A549 (cell line): ENCODE results near the gene RAB15. TPM values are rescaled to one million over a fixed set of nuclear protein-coding genes. Genes with fewer than 3 reads are reported as not detected.

Experiments
- ATAC-seq, 2 experiments: fragments of 200-7000 bp in 1 of 2; fragments of >200 bp in 1 of 2; cut with Nextera tagmentation in 1 of 2; cut with Tn5 transposase in 1 of 2; 3 replicates each; pipeline versions ENCODE4 v1.8.0 to v1.9.1; 2018 to 2020; ENCODE audit warnings: mild to moderate bottlenecking in 1 of 2, moderate library complexity in 1 of 2
- CTCF ChIA-PET: fragments of 300-600 bp; sonication (Branson Sonifier 250); formaldehyde crosslinking; extraction: SDS; loops from one replicate; lab custom pipeline; 2021; ENCODE audit warnings: antibody characterized with exemption, inconsistent platforms; lab: Yijun Ruan, JAX
- POLR2A ChIA-PET: fragments of 350-600 bp; formaldehyde crosslinking; extraction: SDS; loops from one replicate; lab custom pipeline; 2021; ENCODE audit warnings: antibody characterized with exemption, inconsistent platforms; lab: Yijun Ruan, JAX
- DNase-seq, 2 experiments: peaks; one replicate each; pipeline versions ENCODE4 v3.0.0 to v3.0.0-alpha.2; 2011 to 2016; ENCODE audit warnings: low read depth in 1 of 2, low spot score in 1 of 2
- FAIRE-seq: peaks from 2 replicates; lab custom pipeline; 2011; peaks lifted over from hg19 to GRCh38; lab: Jason Lieb, UNC
- H3K27ac ChIP-seq, 2 experiments: fragments of >200 bp; sonication (Bioruptor Twin); formaldehyde crosslinking; 3 replicates each; pipeline ENCODE4 v1.5.1; 2016 to 2017
- H3K4me1 ChIP-seq: fragments of >200 bp; sonication (Bioruptor Twin); formaldehyde crosslinking; 3 replicates; pipeline ENCODE4 v1.6.1; 2016
- H3K4me2 ChIP-seq: fragments of >200 bp; sonication (Bioruptor Twin); formaldehyde crosslinking; 3 replicates; pipeline ENCODE4 v1.6.1; 2016
- H3K4me3 ChIP-seq: fragments of >200 bp; sonication (Bioruptor Twin); formaldehyde crosslinking; 3 replicates; pipeline ENCODE4 v1.5.1; 2016
- H3K9me3 ChIP-seq: fragments of >200 bp; sonication (Bioruptor Twin); formaldehyde crosslinking; 3 replicates; pipeline ENCODE4 v1.6.1; 2016
- CHD2 ChIP-seq: fragments of 150-350 bp; IDR thresholded peaks from 2 replicates; pipeline ENCODE4 v1.6.1; 2014; ENCODE audit warnings: low read length; ENCODE audit not compliant: partially characterized antibody
- CTCF ChIP-seq: fragments of >200 bp; sonication (Bioruptor Twin); formaldehyde crosslinking; IDR thresholded peaks from 3 replicates; pipeline ENCODE4 v1.5.1; 2016
- EHF ChIP-seq: fragments of 250-450 bp; sonication (Bioruptor Pico); IDR thresholded peaks from 2 replicates; pipeline ENCODE4 v1.5.0; 2020; ENCODE audit warnings: mild to moderate bottlenecking
- EHMT2 ChIP-seq: fragments of 200-600 bp; sonication (generic); IDR thresholded peaks from 2 replicates; pipeline ENCODE4 v1.6.1; 2016; ENCODE audit warnings: antibody characterized with exemption, low read depth, mild to moderate bottlenecking, moderate library complexity
- FOSL2 ChIP-seq, 2 experiments: fragments of 450-650 bp in 1 of 2; fragments of >200 bp in 1 of 2; sonication (Bioruptor Twin) in 1 of 2; formaldehyde crosslinking; IDR thresholded peaks; 2 replicates each; pipeline versions ENCODE4 v1.5.0 to v1.6.1; 2016 to 2020; ENCODE audit warnings: mild to moderate bottlenecking in 1 of 2, moderate library complexity in 1 of 2
- HES2 ChIP-seq: fragments of >200 bp; sonication (Bioruptor Twin); formaldehyde crosslinking; IDR thresholded peaks from 2 replicates; pipeline ENCODE4 v1.6.1; 2016
- HMGXB4 ChIP-seq: fragments of 250-450 bp; sonication (Bioruptor Pico); IDR thresholded peaks from 2 replicates; pipeline ENCODE4 v1.5.0; 2021; ENCODE audit warnings: mild to moderate bottlenecking, moderate library complexity, borderline replicate concordance
- HOXA7 ChIP-seq: fragments of 250-450 bp; sonication (Bioruptor Pico); IDR thresholded peaks from 2 replicates; pipeline ENCODE4 v1.5.0; 2020; ENCODE audit warnings: mild to moderate bottlenecking, moderate library complexity
- HOXB13 ChIP-seq: fragments of 250-450 bp; sonication (Bioruptor Pico); IDR thresholded peaks from 2 replicates; pipeline ENCODE4 v1.5.0; 2020; ENCODE audit warnings: low read depth, mild to moderate bottlenecking, moderate library complexity
- HOXB5 ChIP-seq: fragments of 250-450 bp; sonication (Bioruptor Pico); IDR thresholded peaks from 2 replicates; pipeline ENCODE4 v1.5.0; 2020; ENCODE audit warnings: mild to moderate bottlenecking, moderate library complexity
- JUNB ChIP-seq: fragments of >200 bp; sonication (Bioruptor Twin); formaldehyde crosslinking; IDR thresholded peaks from 2 replicates; pipeline ENCODE4 v1.6.1; 2016
- MAFK ChIP-seq: fragments of 450-650 bp; IDR thresholded peaks from 2 replicates; pipeline ENCODE4 v1.6.1; 2014; ENCODE audit not compliant: partially characterized antibody
- MAZ ChIP-seq: fragments of 150-350 bp; IDR thresholded peaks from 2 replicates; pipeline ENCODE4 v1.6.1; 2014; ENCODE audit warnings: antibody characterized with exemption, low read depth, low read length, borderline replicate concordance
- PHF8 ChIP-seq: fragments of 200-600 bp; sonication (generic); IDR thresholded peaks from 2 replicates; pipeline ENCODE4 v1.6.1; 2016; ENCODE audit warnings: low read depth, mild to moderate bottlenecking, antibody characterized with exemption, moderate library complexity, borderline replicate concordance
- POLR2A ChIP-seq: IDR thresholded peaks from 2 replicates; pipeline ENCODE4 v1.6.1; 2012; ENCODE audit warnings: mild to moderate bottlenecking, low read length
- POLR2AphosphoS2 ChIP-seq: conservative IDR thresholded peaks from 2 replicates; pipeline ENCODE4 v1.6.1; 2012; ENCODE audit warnings: low read length, improper control_type of control experiment, inconsistent platforms
- RAD21 ChIP-seq, 2 experiments: fragments of >200 bp in 1 of 2; sonication (Bioruptor Twin) in 1 of 2; formaldehyde crosslinking in 1 of 2; IDR thresholded peaks in 1 of 2; conservative IDR thresholded peaks in 1 of 2; 2 replicates in 1 of 2; 3 replicates in 1 of 2; pipeline ENCODE4 v1.6.1; 2012 to 2018; ENCODE audit warnings: inconsistent platforms in 1 of 2
- REST ChIP-seq: fragments of 200-600 bp; sonication (generic); IDR thresholded peaks from 2 replicates; pipeline ENCODE4 v1.6.1; 2016; ENCODE audit warnings: antibody characterized with exemption, mild to moderate bottlenecking, moderate library complexity
- TFCP2L1 ChIP-seq: fragments of 250-450 bp; sonication (Bioruptor Pico); IDR thresholded peaks from 2 replicates; pipeline ENCODE4 v1.5.0; 2021; ENCODE audit warnings: mild to moderate bottlenecking
- ZC3H11A ChIP-seq: fragments of 450-650 bp; IDR thresholded peaks from 2 replicates; pipeline ENCODE4 v1.6.1; 2014; ENCODE audit warnings: antibody characterized with exemption, mild to moderate bottlenecking
- ZFP36 ChIP-seq: fragments of 450-650 bp; IDR thresholded peaks from 2 replicates; pipeline ENCODE4 v1.6.1; 2014; ENCODE audit warnings: borderline replicate concordance; ENCODE audit not compliant: partially characterized antibody
- ZNF302 ChIP-seq: fragments of 250-450 bp; sonication (Bioruptor Pico); IDR thresholded peaks from 2 replicates; pipeline ENCODE4 v1.9.0; 2021; ENCODE audit warnings: inconsistent platforms, mild to moderate bottlenecking, moderate library complexity
- ZSCAN20 ChIP-seq: fragments of 250-450 bp; sonication (Bioruptor Pico); IDR thresholded peaks from 2 replicates; pipeline ENCODE4 v1.8.0; 2022; ENCODE audit warnings: mild to moderate bottlenecking, moderate library complexity
- WGBS: methylation state at CpG from one replicate; pipeline ENCODE4 v1.1.6; 2017; ENCODE audit errors: missing lambda C conversion rate; 5-methylcytosine and 5-hydroxymethylcytosine counted together
- polyA plus RNA-seq, 4 experiments: library from polyadenylated mRNA; depleted of rRNA in 3 of 4; stranded (reverse); fragments of >200 nt; fragmentation: RNase III in 1 of 4; extraction: RNeasy Plus Mini Kit Qiagen cat#74134 plus additional on column Dnase treatment in 1 of 4; gene quantifications; 2 replicates in 3 of 4; 3 replicates in 1 of 4; pipeline ENCODE4 v1.2.3, GENCODE V29; 2011 to 2017

RAB15 gene
- polyA plus RNA-seq, 2 of the 4 experiments (the other 2 are of a cell fraction), result 32.2 to 35.1 TPM

- Histone ChIP-seq H3K4me2 (no peak overlapping the region), H3K4me1 (peaks cover 12% of the 10 kb centered on the region; the same call in 1 of the 3 replicates), H3K4me3 (no peak overlapping the region)
- 90% methylated on average over 3 of the region's 3 CpGs for WGBS
- no peak for TF ChIP-seq POLR2AphosphoS2
- TF ChIP-seq, all 56 proteins: peak for 0
- FAIRE-seq (no peak), DNase-seq (no peak), ATAC-seq (no peak)
- H3K27ac ChIP-seq, result no peak overlapping the region
- POLR2A ChIA-PET, result interaction anchor here (1.0 kb wide), 1 partner anchor 10 kb away, joined by 4 read pairs; no protein-coding TSS in a partner anchor
- H3K9me3 ChIP-seq, result no peaks in the 10 kb centered on the region
- CTCF ChIA-PET, result no interaction called here
Observed at GRCh38 chr14:64990296-64990695, 18.2 kb upstream of the RAB15 start.

- Histone ChIP-seq H3K9me3 (no peaks in the 10 kb centered on the region), H3K4me1 (peaks cover 12% of the 10 kb centered on the region; the same call in 1 of the 3 replicates)
- POLR2A ChIA-PET, result interaction anchor here (0.6 to 1.5 kb wide), 5 partner anchors 12 to 115 kb away, joined by 3 to 12 read pairs (median 4); partner anchors contain the start of gene MAX
- no peak for ATAC-seq
- TF ChIP-seq CHD2 (no peak), POLR2A (no peak), JUNB (no peak), CTCF (no peak), ZNF302 (CRISPR knock-in tag) (no peak), PHF8 (peak; percentile 6; the same call in 1 of the 2 replicates), MAZ (no peak)
- TF ChIP-seq, all 56 proteins: peak for 1
- Histone ChIP-seq H3K4me3 (peak overlapping the region; percentile 83), H3K27ac (peak overlapping the region; percentile 86 to 93), H3K4me2 (peak overlapping the region; percentile 86)
- WGBS, result 5% methylated on average over 8 of the region's 8 CpGs
- CTCF ChIA-PET, result interaction anchor here (0.6 to 3.2 kb wide), 15 partner anchors 7 to 1118 kb away, joined by 3 to 30 read pairs (median 5); partner anchors contain the start of gene GPX2
- DNase-seq (no peak), FAIRE-seq (no peak)
Observed at GRCh38 chr14:64987438-64987767, 15.3 kb upstream of the RAB15 start.

GRCh38 chr14:64986648-64987437, 14.7 kb upstream of the RAB15 start, which contains the start of gene FNTB:
Gene FNTB (plus strand): TSS chr14:64986895. CDS start chr14:64986954, 59 bp downstream.
- ChIA-PET POLR2A (interaction anchor here (0.5 to 1.5 kb wide), 13 partner anchors 12 to 446 kb away, joined by 3 to 12 read pairs (median 4); partner anchors contain the start of genes CHURC1, HSPA2 and MAX), CTCF (interaction anchor here (0.6 to 3.2 kb wide), 23 partner anchors 8 to 1118 kb away, joined by 3 to 30 read pairs (median 5); partner anchors contain the start of gene GPX2)
- ATAC-seq (peak; percentile 95 to 97), FAIRE-seq (peak; percentile 67), DNase-seq (peak; percentile 97 to 98)
- Histone ChIP-seq H3K4me3 (peak within 1 kb of the TSS; percentile 83), H3K9me3 (no peaks in the 10 kb centered on the region), H3K4me2 (peak within 1 kb of the TSS; percentile 86), H3K27ac (peak within 1 kb of the TSS; percentile 86 to 93), H3K4me1 (peaks cover 12% of the 10 kb centered on the region; the same call in 1 of the 3 replicates)
- under 1% methylated on average over 46 of the region's 65 CpGs for WGBS
- no peak for TF ChIP-seq HOXB5 (CRISPR knock-in tag)
- no peak for TF ChIP-seq ZSCAN20 (CRISPR knock-in tag)
- no peak for TF ChIP-seq ZFP36
- TF ChIP-seq HES2, result no peak
- TF ChIP-seq FOSL2 (IDR thresholded peaks at IDR 0.05), result no peak
- peak; percentile 14; the same call in 1 of the 2 replicates for TF ChIP-seq FOSL2 (CRISPR knock-in tag; IDR thresholded peaks at IDR 0.05)
- TF ChIP-seq TFCP2L1 (CRISPR knock-in tag), result no peak
- peak; percentile 83 to 90 for TF ChIP-seq RAD21 (conservative IDR thresholded peaks at IDR 0.05 in 1 of 2, IDR thresholded peaks at IDR 0.05 in 1 of 2)
- no peak for TF ChIP-seq HOXA7 (CRISPR knock-in tag)
- TF ChIP-seq POLR2A, result peak; percentile 56
- no peak for TF ChIP-seq HOXB13 (CRISPR knock-in tag)
- TF ChIP-seq HMGXB4, result no peak
- TF ChIP-seq ZC3H11A, result no peak
- TF ChIP-seq REST, result 0 out of 2 replicates have a peak, but pooled peaks have one; percentile 27
- no peak for TF ChIP-seq EHMT2
- TF ChIP-seq EHF (CRISPR knock-in tag), result no peak
- TF ChIP-seq MAFK, result no peak
